K562 (cell line): ENCODE measurements around the gene ITGA11.

Experiments
- BCOR ChIP-seq: fragments of 450-650 bp; IDR thresholded peaks from 2 replicates; pipeline ENCODE4 v1.6.1; 2016
- EZH2 ChIP-seq: IDR thresholded peaks from 2 replicates; pipeline ENCODE4 v1.6.1; 2012; ENCODE audit warnings: low read depth, mild to moderate bottlenecking, inconsistent platforms, low read length, borderline replicate concordance
- FOXK2 ChIP-seq, 2 experiments: fragments of 450-650 bp; IDR thresholded peaks in 1 of 2; conservative IDR thresholded peaks in 1 of 2; 2 replicates each; pipeline ENCODE4 v1.6.1; 2016; ENCODE audit warnings: low read depth in 2 of 2, mild to moderate bottlenecking in 1 of 2
- FOXM1 ChIP-seq, 2 experiments: fragments of 450-650 bp in 1 of 2; sonication (generic) in 1 of 2; formaldehyde crosslinking in 1 of 2; IDR thresholded peaks; 2 replicates each; pipeline versions ENCODE4 v1.6.1 to v1.9.0; 2017 to 2022; ENCODE audit warnings: low read depth in 2 of 2, mild to moderate bottlenecking in 2 of 2, missing genetic modification reagents in 1 of 2, moderate library complexity in 1 of 2
- HDGF ChIP-seq: fragments of 450-650 bp; IDR thresholded peaks from 2 replicates; pipeline ENCODE4 v1.6.1; 2016
- JUNB ChIP-seq: fragments of 450-650 bp; formaldehyde crosslinking; conservative IDR thresholded peaks from 2 replicates; pipeline ENCODE4 v1.4.0; 2020; ENCODE audit warnings: mild to moderate bottlenecking
- NCOR1 ChIP-seq: fragments of 450-650 bp; IDR thresholded peaks from 2 replicates; pipeline ENCODE4 v1.6.1; 2016; ENCODE audit warnings: mild to moderate bottlenecking, moderate library complexity
- POLR2A ChIP-seq: fragments of 450-650 bp; conservative IDR thresholded peaks from 2 replicates; pipeline ENCODE4 v1.6.1; 2016
- SP1 ChIP-seq: sonication (generic); formaldehyde crosslinking; IDR thresholded peaks from 2 replicates; pipeline ENCODE4 v1.8.1; 2022; ENCODE audit warnings: mild to moderate bottlenecking, missing genetic modification reagents
- USF1 ChIP-seq: sonication (generic); formaldehyde crosslinking; IDR thresholded peaks from 2 replicates; pipeline ENCODE4 v1.9.0; 2022; ENCODE audit warnings: mild to moderate bottlenecking, missing genetic modification reagents
- TF ChIP-seq, protein P1 (sequence below): fragments of 450-650 bp; IDR thresholded peaks from 2 replicates; pipeline ENCODE4 v1.6.1; 2017; ENCODE audit warnings: mild to moderate bottlenecking, moderate library complexity
- TF ChIP-seq, protein P2 (sequence below), 2 experiments: fragments of 450-650 bp; formaldehyde crosslinking in 1 of 2; IDR thresholded peaks; 2 replicates each; pipeline versions ENCODE4 v1.4.0 to v1.6.1; 2014 to 2020; ENCODE audit warnings: mild to moderate bottlenecking in 2 of 2, borderline replicate concordance in 1 of 2, low read depth in 1 of 2

- TF ChIP-seq NCOR1 (no peak), USF1 (no peak), EZH2 (no peak), HDGF (no peak), FOXK2 (conservative IDR thresholded peaks at IDR 0.05 in 1 of 2, IDR thresholded peaks at IDR 0.05 in 1 of 2; ENCODE audit: low read depth in 2 of 2) (no peak), SP1 (CRISPR knock-in tag) (no peak), BCOR (no peak), FOXM1 (IDR thresholded peaks at IDR 0.05; ENCODE audit: low read depth) (no peak), FOXM1 (CRISPR knock-in tag; IDR thresholded peaks at IDR 0.05; ENCODE audit: low read depth) (no peak), JUNB (CRISPR knock-in tag) (no peak), POLR2A (no peak)
- TF ChIP-seq, protein P1, sequence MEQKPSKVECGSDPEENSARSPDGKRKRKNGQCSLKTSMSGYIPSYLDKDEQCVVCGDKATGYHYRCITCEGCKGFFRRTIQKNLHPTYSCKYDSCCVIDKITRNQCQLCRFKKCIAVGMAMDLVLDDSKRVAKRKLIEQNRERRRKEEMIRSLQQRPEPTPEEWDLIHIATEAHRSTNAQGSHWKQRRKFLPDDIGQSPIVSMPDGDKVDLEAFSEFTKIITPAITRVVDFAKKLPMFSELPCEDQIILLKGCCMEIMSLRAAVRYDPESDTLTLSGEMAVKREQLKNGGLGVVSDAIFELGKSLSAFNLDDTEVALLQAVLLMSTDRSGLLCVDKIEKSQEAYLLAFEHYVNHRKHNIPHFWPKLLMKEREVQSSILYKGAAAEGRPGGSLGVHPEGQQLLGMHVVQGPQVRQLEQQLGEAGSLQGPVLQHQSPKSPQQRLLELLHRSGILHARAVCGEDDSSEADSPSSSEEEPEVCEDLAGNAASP: no peak
- TF ChIP-seq, protein P2, sequence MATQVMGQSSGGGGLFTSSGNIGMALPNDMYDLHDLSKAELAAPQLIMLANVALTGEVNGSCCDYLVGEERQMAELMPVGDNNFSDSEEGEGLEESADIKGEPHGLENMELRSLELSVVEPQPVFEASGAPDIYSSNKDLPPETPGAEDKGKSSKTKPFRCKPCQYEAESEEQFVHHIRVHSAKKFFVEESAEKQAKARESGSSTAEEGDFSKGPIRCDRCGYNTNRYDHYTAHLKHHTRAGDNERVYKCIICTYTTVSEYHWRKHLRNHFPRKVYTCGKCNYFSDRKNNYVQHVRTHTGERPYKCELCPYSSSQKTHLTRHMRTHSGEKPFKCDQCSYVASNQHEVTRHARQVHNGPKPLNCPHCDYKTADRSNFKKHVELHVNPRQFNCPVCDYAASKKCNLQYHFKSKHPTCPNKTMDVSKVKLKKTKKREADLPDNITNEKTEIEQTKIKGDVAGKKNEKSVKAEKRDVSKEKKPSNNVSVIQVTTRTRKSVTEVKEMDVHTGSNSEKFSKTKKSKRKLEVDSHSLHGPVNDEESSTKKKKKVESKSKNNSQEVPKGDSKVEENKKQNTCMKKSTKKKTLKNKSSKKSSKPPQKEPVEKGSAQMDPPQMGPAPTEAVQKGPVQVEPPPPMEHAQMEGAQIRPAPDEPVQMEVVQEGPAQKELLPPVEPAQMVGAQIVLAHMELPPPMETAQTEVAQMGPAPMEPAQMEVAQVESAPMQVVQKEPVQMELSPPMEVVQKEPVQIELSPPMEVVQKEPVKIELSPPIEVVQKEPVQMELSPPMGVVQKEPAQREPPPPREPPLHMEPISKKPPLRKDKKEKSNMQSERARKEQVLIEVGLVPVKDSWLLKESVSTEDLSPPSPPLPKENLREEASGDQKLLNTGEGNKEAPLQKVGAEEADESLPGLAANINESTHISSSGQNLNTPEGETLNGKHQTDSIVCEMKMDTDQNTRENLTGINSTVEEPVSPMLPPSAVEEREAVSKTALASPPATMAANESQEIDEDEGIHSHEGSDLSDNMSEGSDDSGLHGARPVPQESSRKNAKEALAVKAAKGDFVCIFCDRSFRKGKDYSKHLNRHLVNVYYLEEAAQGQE (IDR thresholded peaks at IDR 0.05; ENCODE audit: borderline replicate concordance): no peak
- TF ChIP-seq, protein P2 (CRISPR knock-in tag; IDR thresholded peaks at IDR 0.05; ENCODE audit: low read depth): no peak
These were observed 10.1 kb downstream of the ITGA11 start for GRCh38 chr15:68421798-68422402.
